SU-DHL-6 (cell line): ENCODE measurements around the gene NTSR1.

ENCODE experiments used
- CTCF ChIP-seq: fragments of 200-600 bp; sonication (generic); IDR thresholded peaks from one replicate; pipeline ENCODE4 v1.5.1; 2017; ENCODE audit warnings: antibody characterized with exemption, mild to moderate bottlenecking, low read length, moderate library complexity; ENCODE audit not compliant: insufficient read depth, poor library complexity, severe bottlenecking
- EZH2phosphoT487 ChIP-seq: fragments of 200-600 bp; sonication (generic), shearing (Covaris generic); conservative IDR thresholded peaks from 2 replicates; pipeline ENCODE4 v1.6.1; 2018; ENCODE audit warnings: mild to moderate bottlenecking, antibody characterized with exemption, low read length, moderate library complexity, mixed read lengths

GRCh38 chr20:62739067-62739466, 30.4 kb downstream of the NTSR1 start:
- no peak for TF ChIP-seq CTCF
- no peak for TF ChIP-seq EZH2phosphoT487
